ENCODE measurements around the gene DAP3.

GRCh38 chr1:155713075-155713474 lies 24.2 kb downstream of the DAP3 start:
- no peak for TF ChIP-seq CTCF (IDR thresholded peaks at IDR 0.05)
- TF ChIP-seq EZH2 (IDR thresholded peaks at IDR 0.05; ENCODE audit: borderline replicate concordance, insufficient read depth, low read depth, low read length, poor library complexity, severe bottlenecking): no peak
